Psoas muscle (tissue), 8 donors: ENCODE data around the gene LNPEP. TPM values are rescaled to one million over a fixed set of nuclear protein-coding genes. Genes with fewer than 3 reads are reported as not detected.
"Not testable (repeated sequence)": the region's sequence is repeated elsewhere in the genome, so short reads cannot be mapped to it uniquely, and the experiment has no call there.

ENCODE experiments used
- ATAC-seq, 4 donors: fragments of 200-7000 bp; cut with Tn5 transposase; one replicate each; pipeline ENCODE4 v1.9.1; 2020; ENCODE audit warnings: moderate library complexity in 3 of 4, mild to moderate bottlenecking in 2 of 4
- DNase-seq, 2 donors: peaks; one replicate each; pipeline ENCODE4 v3.0.0-alpha.2; 2020
- H3K27ac ChIP-seq: fragments of 200-600 bp; one replicate; pipeline ENCODE4 v1.8.0; 2022
- H3K27me3 ChIP-seq, 3 donors: fragments of 200-600 bp in 1 of 3; one replicate each; pipeline versions ENCODE4 v1.6.1 to v1.8.0; 2013 to 2022; ENCODE audit warnings: low read length in 2 of 3, mild to moderate bottlenecking in 2 of 3, moderate library complexity in 1 of 3; ENCODE audit not compliant: insufficient read depth in 3 of 3
- H3K36me3 ChIP-seq, 2 donors: fragments of 200-600 bp in 1 of 2; one replicate each; pipeline versions ENCODE4 v1.6.1 to v1.8.0; 2013 to 2022; ENCODE audit warnings: low read depth in 1 of 2, mild to moderate bottlenecking in 1 of 2, moderate library complexity in 1 of 2; ENCODE audit not compliant: insufficient read depth in 1 of 2
- H3K4me1 ChIP-seq: fragments of 200-600 bp; one replicate; pipeline ENCODE4 v1.8.0; 2022
- H3K4me3 ChIP-seq: fragments of 200-600 bp; one replicate; pipeline ENCODE4 v1.8.0; 2022; ENCODE audit warnings: mild to moderate bottlenecking
- H3K9me3 ChIP-seq: fragments of 200-600 bp; one replicate; pipeline ENCODE4 v1.8.0; 2022
- WGBS, 3 donors: extraction: QIAGEN DNeasy Blood & Tissue Kit; methylation state at CpG; one replicate each; pipeline versions ENCODE4 v1.1.6 to v1.1.7; 2013; 5-methylcytosine and 5-hydroxymethylcytosine counted together
- intact Hi-C, 2 donors: fragments of 100-400 bp; cut with DNase I; formaldehyde crosslinking; loops; one replicate each; pipeline versions ENCODE4 v1.11.0 to v1.14.2; 2022
- polyA plus RNA-seq, 3 donors: library from polyadenylated mRNA; stranded (reverse); fragments of 200-250 nt; gene quantifications; one replicate each; pipeline ENCODE4 v1.2.3, GENCODE V29; 2013
- total RNA-seq, 4 donors: library from RNA; stranded (reverse); fragmentation: NEBNext Ultra II Directional in 2 of 4; extraction: Animal tissue kit (Norgen Biotek cat#: 25700) in 2 of 4; gene quantifications; one replicate each; pipeline versions ENCODE4 v1.2.1 to v1.2.4, GENCODE V29; 2021 to 2023
- TF ChIP-seq, protein P1 (sequence below): fragments of 200-600 bp; IDR thresholded peaks from one replicate; pipeline ENCODE4 v1.8.0; 2022; ENCODE audit warnings: antibody characterized with exemption
- donor health status: healthy with polysubstance abuse.
- donor health status: DM: no; HTN: no; CAD: no; lungs with moderate emphysema.
- donor health status: Bipolar disorder and iron deficiency.
- donor health status: healthy.
- donor health status: DM: yes; HTN: yes; CAD: no.
- donor health status: DM: no; HTN: no; CAD: no.
- donor health status: DM: no; HTN: no; CAD: no.
- donor health status: DM: yes; HTN: yes; CAD: no.

LNPEP gene
- total and polyA plus RNA-seq, 7 donors = 4.1 to 62.8 (median 30.4) TPM

DNA sequence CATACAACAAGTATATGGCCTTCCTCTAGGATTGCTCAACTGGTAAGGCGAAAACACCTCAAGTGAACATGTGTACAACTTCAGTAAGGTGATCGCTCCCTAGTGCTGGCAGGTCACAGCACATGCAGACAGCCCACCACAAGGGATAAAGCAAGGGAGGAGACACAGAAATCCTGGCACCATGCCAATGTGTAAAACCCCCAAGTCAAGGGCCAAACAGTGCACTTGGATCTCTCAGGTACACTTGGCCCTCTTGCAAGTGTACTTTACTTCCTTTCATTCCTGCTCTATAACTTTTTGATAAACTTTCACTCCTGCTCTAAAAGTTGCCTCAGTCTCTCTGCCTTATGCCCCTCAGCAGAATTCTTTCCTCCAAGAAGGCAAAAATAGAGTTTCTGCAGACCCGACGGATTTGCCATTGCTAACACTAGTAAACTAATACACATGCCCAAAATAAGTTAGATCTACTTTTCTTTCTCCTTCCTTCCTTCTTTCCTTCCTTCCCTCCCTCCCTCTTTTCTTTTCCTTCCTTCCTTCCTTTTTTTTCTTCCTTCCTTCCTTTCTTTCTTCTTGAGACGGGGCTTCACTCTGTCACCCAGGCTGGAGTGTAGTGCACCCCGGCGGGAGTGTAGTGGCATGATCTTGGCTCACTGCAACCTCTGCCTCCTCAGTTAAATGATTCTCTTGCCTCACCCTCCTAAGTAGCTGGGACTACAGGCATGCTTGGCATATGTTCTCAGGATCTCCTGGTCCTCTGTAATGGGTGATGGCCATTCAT, 6.8 kb upstream of the LNPEP start:
- Histone ChIP-seq H3K27ac (no peak overlapping the region), H3K4me1 (peaks cover 41% of the 10 kb centered on the region), H3K9me3 (no peaks in the 10 kb centered on the region), H3K27me3 (no peaks in the 10 kb centered on the region), H3K36me3 (no peaks in the 10 kb centered on the region), H3K4me3 (no peak overlapping the region)
- TF ChIP-seq, protein P1, sequence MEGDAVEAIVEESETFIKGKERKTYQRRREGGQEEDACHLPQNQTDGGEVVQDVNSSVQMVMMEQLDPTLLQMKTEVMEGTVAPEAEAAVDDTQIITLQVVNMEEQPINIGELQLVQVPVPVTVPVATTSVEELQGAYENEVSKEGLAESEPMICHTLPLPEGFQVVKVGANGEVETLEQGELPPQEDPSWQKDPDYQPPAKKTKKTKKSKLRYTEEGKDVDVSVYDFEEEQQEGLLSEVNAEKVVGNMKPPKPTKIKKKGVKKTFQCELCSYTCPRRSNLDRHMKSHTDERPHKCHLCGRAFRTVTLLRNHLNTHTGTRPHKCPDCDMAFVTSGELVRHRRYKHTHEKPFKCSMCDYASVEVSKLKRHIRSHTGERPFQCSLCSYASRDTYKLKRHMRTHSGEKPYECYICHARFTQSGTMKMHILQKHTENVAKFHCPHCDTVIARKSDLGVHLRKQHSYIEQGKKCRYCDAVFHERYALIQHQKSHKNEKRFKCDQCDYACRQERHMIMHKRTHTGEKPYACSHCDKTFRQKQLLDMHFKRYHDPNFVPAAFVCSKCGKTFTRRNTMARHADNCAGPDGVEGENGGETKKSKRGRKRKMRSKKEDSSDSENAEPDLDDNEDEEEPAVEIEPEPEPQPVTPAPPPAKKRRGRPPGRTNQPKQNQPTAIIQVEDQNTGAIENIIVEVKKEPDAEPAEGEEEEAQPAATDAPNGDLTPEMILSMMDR = no peak
- DNase-seq (no peak), ATAC-seq (peak; percentile 41 to 79 (median 52))
- intact Hi-C loops = no loop called here
- 60 to 92% (median 66%) methylated on average over 7 of the region's 7 CpGs for WGBS, 3 donors

DNA sequence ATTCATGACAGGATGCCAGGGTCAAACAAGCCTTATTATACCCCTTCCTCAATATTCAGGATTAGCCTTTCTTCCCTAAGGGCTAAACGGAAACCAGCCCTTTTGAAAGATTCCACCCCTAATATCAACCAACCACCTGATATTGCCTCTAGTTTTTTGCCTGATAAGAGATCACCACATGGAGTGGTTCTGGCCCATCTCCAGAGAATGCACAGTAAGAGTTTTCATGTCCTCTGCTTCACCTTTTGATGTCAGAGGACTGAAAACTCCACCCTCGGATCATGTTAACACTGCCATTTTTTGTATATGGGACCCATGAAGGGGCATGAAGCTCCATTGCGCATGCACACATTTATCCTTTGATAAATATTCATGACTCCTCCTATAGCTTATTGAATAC, 5.8 kb upstream of the LNPEP start:
- intact Hi-C loops = loop anchor here (5.0 kb wide), 2 partner anchors 43 to 63 kb away; no protein-coding TSS in a partner anchor
- Histone ChIP-seq H3K27me3 (no peaks in the 10 kb centered on the region), H3K27ac (no peak overlapping the region), H3K4me3 (no peak overlapping the region), H3K36me3 (no peaks in the 10 kb centered on the region), H3K9me3 (no peaks in the 10 kb centered on the region), H3K4me1 (peaks cover 37% of the 10 kb centered on the region)
- TF ChIP-seq, protein P1 = no peak
- 72 to 80% (median 80%) methylated on average over 3 of the region's 3 CpGs for WGBS, 3 donors
- no peak for ATAC-seq
- DNase-seq = no peak

DNA sequence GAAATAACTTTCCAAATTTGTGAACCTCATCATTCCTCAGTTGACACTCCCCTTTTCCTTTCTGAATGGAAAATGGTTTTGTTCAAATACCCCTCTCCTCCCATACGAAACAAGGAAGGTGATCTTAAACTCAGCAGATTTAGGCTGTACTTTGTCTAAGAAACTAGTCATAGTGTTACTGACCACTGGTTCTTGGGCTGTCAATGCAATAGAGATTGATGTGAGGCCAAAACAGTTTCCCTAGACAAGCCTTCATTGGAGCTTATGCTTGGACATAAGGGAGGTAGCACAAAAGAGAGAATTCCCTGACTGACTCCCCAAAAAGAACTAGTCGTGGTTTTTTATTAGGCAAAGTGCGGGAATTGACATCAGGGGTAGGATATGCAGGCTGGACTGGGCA, 5.3 kb upstream of the LNPEP start:
- Histone ChIP-seq H3K36me3 (no peaks in the 10 kb centered on the region), H3K27ac (no peak overlapping the region), H3K4me1 (peaks cover 37% of the 10 kb centered on the region), H3K27me3 (no peaks in the 10 kb centered on the region), H3K9me3 (no peaks in the 10 kb centered on the region), H3K4me3 (no peak overlapping the region)
- DNase-seq (no peak), ATAC-seq (no peak)
- intact Hi-C loops = loop anchor here (5.0 kb wide), 2 partner anchors 43 to 63 kb away; no protein-coding TSS in a partner anchor
- 94 to 99% (median 97%) methylated on average over 3 of the region's 3 CpGs for WGBS, 3 donors
- TF ChIP-seq, protein P1 = no peak

DNA sequence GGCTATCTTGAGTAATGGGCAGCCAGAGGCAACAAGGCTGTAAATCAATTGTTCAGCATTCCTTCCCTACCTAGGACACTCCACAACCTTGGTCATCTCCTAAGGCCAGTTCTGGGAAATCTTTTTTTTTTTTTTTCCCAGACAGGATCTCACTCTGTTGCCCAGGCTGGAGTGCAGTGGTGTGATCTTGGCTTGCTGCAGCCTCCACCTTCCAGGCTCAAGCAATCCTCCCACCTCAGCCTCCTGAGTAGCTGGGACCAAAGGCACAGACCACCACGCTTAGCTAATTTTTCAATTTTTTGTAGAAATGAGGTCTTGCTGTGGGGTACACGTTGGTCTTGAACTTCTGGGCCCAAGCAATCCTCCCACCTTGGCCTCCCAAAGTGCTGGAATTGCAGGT, 4.8 kb upstream of the LNPEP start:
- H3K9me3 ChIP-seq, H3K27ac ChIP-seq, DNase-seq, ATAC-seq, H3K4me3 ChIP-seq, H3K27me3 ChIP-seq, H3K36me3 ChIP-seq: not testable (repeated sequence)
- intact Hi-C loops = loop anchor here (5.0 kb wide), 2 partner anchors 44 to 64 kb away; no protein-coding TSS in a partner anchor
- WGBS, 3 donors = 90 to 97% (median 90%) methylated on average over 2 of the region's 2 CpGs
- H3K4me1 ChIP-seq = peaks cover 37% of the 10 kb centered on the region

DNA sequence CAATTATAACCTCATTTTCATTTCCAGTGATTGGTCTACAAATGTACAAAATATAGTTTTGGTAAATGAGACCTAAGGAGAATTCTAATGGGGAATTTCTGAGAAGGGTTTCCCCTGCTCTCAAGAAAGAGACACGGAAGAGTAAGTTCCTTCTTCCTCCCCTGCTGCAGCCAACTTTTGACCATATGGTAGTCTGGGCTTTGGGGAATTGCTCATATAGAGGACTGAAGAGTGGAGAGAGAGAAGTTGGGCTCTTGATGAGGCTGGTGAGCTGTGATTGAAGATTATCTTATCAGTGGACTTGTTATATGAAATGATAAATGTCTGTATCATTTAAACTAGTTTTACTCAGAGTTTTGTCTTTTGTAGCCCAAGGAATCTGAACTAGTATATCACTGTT, 4.3 kb upstream of the LNPEP start:
- H3K4me3 ChIP-seq = no peak overlapping the region
- TF ChIP-seq, protein P1 = no peak
- no peaks in the 10 kb centered on the region for H3K27me3 ChIP-seq
- no peaks in the 10 kb centered on the region for H3K36me3 ChIP-seq
- DNase-seq = no peak
- peaks cover 37% of the 10 kb centered on the region for H3K4me1 ChIP-seq
- 74 to 85% (median 80%) methylated on average over 1 of the region's 1 CpG for WGBS, 3 donors
- H3K9me3 ChIP-seq = no peaks in the 10 kb centered on the region
- peak overlapping the region; percentile 99 for H3K27ac ChIP-seq
- ATAC-seq = no peak
- intact Hi-C loops = loop anchor here (5.0 kb wide), 2 partner anchors 44 to 64 kb away; no protein-coding TSS in a partner anchor
